ENCODE results near the gene WDR46. TPM values are rescaled to one million over a fixed set of nuclear protein-coding genes. Genes with fewer than 3 reads are reported as not detected.
A peak's percentile ranks its signal among the peaks of the same experiment; 100 is the strongest.

Gene WDR46, protein sequence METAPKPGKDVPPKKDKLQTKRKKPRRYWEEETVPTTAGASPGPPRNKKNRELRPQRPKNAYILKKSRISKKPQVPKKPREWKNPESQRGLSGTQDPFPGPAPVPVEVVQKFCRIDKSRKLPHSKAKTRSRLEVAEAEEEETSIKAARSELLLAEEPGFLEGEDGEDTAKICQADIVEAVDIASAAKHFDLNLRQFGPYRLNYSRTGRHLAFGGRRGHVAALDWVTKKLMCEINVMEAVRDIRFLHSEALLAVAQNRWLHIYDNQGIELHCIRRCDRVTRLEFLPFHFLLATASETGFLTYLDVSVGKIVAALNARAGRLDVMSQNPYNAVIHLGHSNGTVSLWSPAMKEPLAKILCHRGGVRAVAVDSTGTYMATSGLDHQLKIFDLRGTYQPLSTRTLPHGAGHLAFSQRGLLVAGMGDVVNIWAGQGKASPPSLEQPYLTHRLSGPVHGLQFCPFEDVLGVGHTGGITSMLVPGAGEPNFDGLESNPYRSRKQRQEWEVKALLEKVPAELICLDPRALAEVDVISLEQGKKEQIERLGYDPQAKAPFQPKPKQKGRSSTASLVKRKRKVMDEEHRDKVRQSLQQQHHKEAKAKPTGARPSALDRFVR
- total RNA-seq (2014; rRNA removed; shearing (Covaris generic)), result 106 and 109 TPM in 2 replicates

DNA sequence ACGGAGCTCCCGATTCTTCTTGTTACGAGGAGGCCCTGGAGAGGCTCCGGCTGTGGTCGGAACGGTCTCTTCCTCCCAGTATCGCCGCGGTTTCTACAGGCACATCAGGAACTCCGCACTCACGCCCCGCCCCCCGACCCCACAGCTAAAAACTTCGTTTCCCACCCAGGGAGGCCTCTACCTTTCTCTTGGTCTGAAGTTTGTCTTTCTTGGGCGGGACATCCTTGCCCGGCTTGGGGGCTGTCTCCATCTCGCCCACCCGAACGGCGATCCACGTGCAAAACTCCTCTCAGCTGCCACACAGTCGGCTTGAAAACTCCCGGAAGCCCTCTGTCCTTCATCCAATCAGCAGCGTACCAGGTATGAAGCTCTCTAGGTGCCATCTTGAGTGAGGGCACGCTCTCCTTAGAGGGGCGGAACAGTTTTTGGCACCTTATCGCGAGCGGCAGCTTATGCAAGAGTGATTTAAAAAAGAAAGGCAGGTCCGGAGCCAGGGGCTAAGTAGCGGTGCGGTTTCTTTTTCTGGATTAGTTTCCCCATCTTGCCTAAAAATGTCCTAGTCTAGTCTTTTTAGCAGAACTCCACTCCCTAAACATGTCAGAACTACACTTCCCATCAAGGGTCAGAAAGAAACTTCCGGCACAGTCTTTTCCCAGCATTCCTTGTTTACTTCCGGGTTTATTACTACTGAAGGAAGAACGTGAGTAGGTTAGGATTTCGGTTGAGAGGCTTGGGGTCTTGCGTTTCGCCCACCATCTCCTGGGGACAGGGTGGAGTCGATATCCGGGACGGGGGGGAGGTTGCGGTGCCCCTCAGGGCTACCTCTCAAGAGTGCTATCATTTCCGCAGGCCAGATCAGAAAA is at the start of gene WDR46, which contains the start of gene PFDN6:
WDR46 (minus strand) TSS at position 319 of the 863 bp plus-strand sequence; CDS start at position 250, 69 bp downstream.
PFDN6 (plus strand) TSS at position 681 of the 863 bp plus-strand sequence. CDS start 256 bp downstream, outside the sequence.
- peak; percentile 90 for DNase-seq (ENCODE audit: low read depth)

DNA sequence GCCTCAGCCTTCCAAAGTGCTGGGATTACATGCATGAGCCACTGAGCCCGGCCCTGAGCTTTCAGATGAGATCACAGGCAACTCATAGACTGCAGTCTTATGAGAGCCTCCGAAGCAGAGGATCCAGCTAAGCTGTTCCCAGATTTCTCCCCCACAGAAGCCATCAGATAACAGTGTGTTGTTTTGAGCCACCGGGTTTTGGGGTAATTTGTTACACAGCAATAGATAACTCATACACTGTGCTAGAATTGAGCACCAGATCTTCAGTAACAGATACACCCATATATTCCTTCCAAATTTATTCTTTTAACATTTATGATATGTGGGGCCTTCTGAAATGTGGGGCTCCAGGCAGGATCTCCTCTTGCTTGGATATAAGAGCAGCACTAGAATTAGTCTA is 47.5 kb upstream of the WDR46 start:
- DNase-seq (ENCODE audit: low read depth), result no peak

DNA sequence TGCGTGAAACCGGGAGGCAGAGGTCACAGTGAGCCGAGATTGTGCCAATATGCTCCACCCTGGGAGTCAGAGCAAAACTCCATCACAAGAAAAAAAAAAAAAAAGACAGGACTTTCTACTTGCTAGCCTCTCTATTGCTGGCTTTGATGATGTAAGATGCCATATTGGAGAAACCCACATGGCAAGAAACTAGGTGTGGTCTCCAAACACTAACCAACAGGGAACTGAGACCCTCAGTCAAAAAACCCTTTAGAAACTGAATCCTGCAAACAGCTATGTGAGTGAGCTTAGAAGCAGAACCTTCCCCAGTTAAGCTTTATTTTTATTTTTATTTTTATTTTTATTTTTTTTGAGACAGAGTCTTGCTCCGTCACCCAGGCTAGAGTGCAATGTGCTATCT is 46.9 kb upstream of the WDR46 start:
- DNase-seq (ENCODE audit: low read depth), result no peak

DNA sequence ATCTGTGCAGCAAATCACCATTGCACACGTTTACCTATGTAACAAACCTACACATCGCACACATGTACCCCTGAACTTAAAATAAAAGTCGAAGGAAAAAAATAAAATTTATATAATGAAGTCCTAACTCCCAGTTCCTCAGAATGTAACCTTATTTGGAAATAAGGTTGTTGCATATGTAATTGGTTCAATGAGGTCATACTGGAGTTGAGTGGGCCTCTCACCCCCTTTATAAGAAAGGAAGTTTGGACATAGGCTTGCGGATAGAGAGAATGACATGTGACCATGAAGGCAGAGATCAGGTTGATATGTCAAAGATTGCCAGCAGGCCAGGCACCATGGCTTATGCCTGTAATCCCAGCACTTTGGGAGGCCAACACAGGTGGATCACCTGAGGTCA is 44.6 kb upstream of the WDR46 start:
- no peak for DNase-seq (ENCODE audit: low read depth)

DNA sequence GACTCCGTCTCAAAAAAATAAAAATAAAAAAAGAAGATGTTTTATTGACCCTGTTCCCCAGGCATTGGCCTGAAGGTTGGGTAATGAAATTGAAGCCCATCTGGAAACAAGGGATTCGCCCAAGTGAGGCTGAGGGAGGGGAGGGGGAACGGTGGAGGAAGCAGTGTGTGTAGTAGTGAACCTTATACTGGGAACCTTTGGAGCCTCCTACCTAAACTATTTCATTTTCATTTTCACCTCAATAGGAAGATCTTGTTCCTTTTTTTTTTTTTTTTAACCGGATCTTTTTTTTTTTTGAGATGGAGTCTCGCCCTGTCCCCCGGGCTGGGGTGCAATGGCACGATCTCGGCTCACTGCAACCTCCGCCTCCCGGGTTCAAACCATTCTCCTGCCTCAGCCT is 41.7 kb upstream of the WDR46 start:
- no peak for DNase-seq (ENCODE audit: low read depth)

DNA sequence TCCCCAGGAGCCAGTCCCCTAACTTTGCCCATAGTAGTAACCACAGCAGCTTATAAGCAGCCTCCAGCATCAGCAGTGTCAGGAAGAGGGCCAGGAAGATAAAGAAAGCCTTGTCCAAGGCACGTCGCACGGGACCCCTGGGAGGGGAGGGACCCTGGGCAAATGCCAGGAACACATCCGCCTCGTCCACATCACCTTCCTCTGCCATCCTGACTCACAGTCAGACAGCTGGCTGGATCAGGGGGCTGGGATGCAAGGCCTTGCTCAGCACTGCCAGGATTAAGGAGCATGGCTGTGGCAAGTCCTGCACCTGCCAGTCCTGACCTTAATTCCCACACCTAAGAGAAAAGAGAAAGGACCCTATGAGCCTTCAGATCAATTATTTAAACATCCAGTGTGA is 40.0 kb upstream of the WDR46 start:
- DNase-seq (ENCODE audit: low read depth), result no peak

DNA sequence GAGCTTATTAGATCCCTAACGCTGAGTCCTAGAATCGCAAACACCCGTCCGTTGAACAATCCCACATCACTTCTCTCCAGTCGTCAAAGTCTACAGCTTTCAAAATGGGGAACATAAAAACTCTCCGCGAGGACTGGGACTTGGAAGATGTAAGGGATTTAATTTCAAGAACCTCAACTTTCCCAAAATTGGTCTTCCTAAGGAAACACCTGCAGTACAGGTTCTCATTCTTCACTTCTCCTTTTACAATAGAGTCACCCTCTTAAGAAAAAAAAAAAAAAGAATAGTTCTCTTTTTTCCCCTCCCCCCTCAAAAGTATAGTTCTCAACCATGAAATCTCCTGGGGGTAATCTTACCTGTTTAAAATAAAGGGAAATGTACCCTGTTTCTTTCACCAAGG is 35.1 kb upstream of the WDR46 start:
- no peak for DNase-seq (ENCODE audit: low read depth)

DNA sequence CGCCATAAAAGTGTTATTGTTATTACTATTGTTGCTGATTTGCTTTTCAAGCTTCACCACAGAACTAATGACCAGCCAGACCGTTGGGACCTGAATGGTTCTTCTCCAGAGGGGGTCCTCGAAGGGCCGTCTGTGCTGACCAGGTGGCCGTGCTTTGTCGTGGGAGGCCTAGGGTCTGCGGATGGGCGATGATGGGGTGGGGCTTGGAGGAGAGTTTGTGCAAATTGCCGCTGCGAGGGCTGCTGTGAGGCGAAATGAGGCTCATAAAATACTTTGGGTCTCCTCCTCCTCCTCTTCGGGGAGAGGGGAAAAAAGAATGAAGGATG is 34.5 kb upstream of the WDR46 start:
- DNase-seq (ENCODE audit: low read depth), result no peak

DNA sequence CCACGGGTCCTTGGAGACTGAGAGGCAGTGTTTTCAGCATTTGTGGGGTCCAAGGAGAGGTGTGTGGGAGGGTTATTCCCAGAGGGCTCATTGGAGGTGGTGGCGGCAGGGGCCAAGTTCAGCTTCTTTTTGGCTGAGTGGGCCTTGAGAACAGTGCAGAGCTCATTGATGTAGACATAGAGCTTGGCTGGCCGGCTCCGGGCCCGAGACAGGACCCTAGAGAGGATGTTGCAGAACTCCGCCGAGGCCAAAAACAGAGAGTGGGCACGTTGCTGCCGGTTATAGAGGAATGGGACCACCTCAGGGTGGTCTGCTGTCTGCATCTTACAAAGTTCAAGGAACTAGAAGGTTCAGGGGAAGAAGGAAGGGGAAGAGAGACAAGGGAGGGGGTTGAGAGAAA is 32.2 kb upstream of the WDR46 start:
- DNase-seq (ENCODE audit: low read depth), result no peak

DNA sequence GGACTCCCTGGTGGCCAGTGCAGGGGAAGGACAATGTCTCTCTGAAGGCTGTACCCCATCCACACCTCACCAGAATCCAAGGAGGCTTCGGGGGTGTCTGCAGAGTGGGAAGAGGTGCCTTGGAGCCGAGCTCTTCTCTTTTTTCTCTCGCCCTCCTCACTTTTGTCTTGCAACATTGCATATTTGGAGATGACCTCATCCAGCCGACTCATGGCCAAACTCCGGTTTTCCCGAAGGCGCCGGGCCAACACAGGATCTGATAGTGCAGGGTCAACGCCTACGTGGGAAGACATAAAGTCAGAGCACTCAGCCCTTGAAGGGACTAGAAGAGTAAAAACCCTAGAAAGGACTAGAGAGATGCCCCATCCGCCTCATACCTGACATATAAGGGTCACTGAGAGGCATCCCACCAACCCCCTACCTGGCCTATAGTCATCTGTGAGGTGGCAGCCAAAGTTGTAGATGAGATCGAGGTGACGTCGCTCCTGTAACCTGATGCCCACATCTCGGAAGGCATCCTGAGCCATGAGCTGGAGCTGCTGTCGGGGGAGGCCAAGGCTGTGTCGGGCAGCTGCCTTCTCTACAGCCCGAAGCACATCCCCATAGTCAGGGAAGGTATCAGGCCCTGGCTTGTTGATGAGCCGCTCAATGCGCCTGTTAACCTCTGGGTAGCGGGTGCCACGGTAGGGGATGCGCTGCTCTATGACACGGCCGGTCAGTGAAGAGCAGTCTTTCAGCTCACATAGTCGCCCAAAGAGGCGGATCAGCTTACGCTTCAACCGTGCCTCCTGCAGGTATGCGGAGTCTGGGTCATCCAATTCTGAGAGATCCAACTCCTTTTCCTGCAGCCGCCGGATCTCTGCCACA is 31.5 kb upstream of the WDR46 start:
- peak; percentile 80 for DNase-seq (ENCODE audit: low read depth)

DNA sequence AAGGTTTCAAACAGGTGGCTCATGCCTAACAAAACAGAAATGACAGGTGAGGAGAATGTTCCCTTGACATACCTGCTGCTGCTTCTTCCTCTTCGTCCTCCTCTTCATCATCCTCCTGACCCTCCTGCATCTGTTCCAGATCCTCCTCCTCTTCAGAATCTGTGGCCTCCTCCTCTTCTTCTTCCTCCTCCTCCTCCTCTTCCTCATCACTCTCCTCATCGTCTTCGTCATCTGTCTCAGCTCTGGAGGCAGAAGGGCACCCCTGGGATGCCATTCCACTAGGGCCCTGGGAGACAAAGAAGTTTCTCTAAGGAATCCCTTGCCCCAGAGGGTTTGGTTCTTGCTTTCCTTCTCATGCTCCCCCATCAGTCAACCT is 30.9 kb upstream of the WDR46 start:
- no peak for DNase-seq (ENCODE audit: low read depth)

DNA sequence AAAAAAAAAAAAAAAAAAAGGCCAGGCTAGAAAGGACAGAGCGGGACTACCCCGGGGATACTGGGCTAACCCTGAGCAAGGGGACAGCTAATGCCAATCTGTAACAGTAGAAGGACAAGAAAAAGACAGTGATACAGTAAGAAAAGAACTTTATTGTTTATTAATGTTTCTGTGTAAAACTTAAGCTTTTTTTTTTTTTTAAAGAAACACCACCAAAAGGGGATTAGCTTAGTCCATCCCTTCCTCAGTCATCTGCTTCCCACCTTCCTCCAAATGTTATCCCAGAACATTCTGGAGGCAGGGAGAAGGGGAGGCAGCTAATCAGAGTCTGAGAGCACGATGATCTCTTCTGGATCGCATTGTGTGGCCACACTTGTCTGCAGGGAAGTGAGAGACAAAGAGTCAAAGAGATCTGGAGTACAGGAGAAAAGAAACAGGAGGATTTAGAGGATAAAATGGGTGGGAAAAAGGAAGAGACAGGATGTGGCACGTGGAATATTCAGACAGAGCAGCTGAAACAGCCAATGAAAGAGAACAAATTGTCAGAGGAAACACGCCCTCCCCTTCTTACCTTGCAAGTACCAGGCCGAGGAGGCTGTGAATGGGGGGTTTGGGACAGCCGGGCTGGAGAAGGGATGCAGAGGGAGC is 29.5 kb upstream of the WDR46 start:
- no peak for DNase-seq (ENCODE audit: low read depth)

DNA sequence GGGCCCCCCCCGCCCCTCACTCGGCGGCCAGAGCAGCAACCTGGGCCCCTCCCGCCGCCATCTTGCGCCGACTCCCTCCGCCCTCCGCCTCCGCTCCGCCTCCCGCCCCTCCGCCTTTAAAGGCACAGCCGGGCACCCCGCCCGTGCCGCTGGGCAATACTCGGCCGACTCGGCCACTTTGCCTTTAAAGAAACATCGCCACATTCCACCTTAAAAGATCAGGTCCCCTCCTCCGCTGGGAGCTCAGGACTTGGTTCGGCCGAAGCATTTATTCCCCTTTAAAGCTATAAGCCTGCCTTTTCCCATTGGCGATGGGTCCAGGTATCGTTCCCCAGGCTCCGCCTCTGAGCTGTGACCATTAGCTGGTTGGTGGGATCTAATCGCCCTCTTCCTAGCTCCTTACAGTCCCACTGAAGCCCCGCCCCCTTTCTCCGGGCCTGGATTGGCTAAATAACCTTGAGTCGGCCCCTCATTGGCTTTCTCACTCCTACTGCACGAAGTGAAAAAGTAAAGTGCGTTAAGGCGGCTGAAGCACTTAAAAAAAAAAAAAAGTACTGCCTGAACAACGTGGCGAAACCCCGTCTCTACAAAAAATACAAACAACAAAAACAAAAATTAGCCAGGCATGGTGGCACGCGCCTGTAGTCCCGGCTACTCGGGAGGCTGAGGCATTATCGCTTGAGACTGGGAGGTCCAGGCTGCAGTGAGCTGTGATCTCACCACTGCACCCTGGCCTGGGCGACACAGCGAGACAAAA is 28.8 kb upstream of the WDR46 start, which contains the start of gene ZBTB22:
ZBTB22 (minus strand) TSS at position 76 of the 757 bp plus-strand sequence. CDS start 828 bp downstream, outside the sequence.
- peak; percentile 99 for DNase-seq (ENCODE audit: low read depth)

DNA sequence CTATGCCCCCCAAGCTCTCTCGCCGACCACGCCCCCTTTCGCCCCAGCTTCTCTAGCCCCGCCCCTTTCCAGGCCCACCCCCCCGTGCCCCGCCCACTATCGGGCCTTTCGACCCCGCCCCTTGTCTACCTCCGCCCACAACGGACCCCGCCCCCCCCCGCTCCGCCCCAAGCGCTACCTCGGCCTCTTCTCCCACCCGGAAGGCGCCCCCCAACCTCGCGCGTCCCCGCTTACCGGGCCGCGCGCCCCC is 28.3 kb upstream of the WDR46 start:
- DNase-seq (ENCODE audit: low read depth), result no peak

DNA sequence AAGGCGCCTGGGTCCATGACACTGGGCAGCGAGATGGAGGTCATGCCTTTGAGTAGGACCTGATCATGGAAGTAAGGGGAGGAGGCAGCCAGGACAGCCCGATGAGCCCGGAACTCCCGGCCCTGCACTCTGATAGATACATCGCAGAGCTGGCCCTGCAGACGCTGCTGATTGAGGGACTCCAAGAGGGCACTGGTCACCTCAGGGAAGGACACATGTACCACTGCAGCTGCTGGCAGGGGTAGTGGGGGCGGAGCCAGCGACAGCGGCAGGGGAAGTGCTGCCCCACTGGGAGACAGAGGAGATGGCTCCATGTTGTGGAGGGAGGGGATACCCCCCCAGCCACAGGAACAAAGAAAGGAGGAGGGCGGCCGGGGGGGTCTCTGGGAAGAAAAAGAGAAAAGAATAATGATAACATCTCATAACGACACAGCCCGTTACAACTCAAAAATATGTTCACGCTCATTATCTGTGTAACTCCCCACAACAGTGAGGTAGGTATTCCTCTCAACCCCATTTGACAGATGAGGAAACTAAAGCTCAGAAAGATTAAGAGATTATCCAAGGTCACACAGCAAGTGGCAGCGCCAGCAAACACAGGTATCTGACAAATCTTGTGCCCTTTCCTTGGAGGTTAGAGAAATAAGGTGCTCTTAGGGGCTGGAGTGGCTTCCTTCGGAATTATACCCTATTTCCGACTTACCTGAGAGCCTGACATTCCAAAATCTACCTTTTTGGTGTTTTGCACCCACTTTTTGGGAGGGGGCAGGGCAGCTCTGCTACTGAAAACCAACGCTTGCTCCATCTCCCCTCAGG is 27.8 kb upstream of the WDR46 start:
- DNase-seq (ENCODE audit: low read depth), result no peak

DNA sequence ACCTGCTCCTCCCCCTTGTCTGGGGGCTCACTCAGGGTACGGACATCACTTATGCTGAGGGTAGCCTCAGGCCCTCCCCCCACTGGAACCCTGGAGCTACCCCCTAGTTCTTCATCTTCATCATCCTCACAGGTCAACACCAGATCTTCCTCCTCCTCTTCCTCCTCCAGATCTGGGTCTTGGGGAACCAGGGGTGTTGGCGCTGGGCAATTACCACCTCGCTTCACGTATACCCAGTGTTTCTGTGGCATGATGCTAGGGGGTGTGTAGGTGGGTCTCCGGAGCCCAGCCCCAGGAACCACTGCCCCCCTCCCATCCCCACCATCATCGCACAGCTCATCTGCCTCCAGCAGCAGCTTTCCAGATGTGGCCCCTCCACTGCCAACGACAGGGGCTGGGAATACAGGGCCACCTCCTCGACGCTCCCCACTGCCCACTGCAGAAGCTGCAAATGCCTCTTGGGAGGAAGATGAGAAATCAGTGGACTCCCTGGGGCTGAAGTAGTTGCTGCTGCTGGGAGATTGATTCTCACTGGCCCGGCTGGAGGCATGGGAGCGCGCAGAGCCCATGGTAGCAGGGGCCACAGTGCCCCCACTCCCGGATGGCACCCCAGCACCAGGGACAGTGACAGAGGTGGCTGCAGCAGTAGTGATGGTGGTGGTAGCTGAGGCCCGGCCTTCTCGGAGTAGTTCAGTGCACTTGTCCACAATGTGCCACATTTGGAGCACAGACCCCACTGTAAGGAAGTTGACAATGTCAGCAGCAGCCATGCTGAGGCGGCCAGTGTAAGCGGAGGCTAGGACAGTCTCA is 27.0 kb upstream of the WDR46 start:
- DNase-seq (ENCODE audit: low read depth), result no peak

DNA sequence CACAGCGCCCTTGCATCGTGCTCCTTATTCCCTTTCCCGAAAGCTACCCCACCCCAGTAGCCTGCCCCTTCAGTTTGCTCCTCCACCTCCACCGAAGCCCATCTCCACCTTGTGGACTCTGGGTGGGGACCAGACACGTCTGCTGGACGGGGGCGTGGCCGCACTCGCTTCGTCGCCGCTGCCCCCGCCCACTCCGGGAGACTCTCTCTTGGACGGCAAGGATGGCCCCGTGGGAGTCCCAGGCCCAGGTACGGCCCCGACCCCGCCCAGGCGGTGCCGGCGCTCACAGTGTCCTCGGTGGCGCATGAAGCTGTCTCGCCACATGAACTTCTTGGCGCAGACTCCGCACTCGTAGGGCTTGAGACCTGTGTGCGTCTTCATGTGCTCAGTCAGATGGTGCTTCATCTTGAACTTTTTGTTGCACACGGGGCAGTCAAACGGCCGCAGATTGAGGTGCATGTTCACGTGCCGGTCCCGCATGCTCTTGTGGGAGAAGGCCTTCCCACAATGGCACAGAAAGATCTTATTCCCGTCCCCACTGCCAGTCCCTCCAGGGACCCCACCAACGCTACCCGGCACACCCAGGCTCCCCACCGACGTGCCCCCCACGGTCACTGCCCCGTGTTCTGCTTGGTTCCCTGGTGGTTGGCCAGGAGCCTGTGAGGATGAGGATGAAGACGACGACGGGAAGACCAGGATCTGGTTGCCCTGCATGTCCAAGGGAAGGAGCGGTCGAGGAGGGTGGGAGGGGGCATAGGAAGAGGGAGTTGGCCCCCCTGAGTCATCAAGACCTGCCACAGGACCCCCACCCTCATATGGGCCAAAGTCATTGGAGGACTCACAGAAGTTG is 26.1 kb upstream of the WDR46 start:
- DNase-seq (ENCODE audit: low read depth), result no peak

DNA sequence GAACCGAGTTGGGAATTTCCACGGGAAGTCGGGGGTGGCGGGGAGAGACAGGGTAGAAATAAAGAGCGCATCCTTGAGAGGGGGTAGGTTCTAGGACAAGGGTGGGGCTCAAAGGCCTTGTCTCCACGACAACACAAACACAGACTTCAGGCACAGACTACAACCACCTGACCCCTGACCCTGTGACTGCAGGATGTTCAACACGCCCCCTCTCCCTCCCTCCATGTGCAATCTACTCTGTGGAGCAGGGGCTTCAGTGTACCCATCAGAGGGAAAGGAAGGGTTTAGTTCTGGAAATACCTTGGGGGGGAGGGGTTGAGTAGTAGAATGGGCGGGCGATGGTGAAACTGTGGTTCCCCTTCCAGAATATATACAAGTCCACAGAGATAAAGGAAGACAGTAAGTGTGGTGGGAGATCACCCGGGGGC is 25.5 kb upstream of the WDR46 start:
- peak; percentile 84 for DNase-seq (ENCODE audit: low read depth)

Data from RPMI7951 (cell line).